Kidney (tissue), 14 donors: ENCODE data around the gene SERPINA12. TPM values are rescaled to one million over a fixed set of nuclear protein-coding genes. Genes with fewer than 3 reads are reported as not detected.

Experiments
- DNase-seq, 5 donors: peaks; one replicate each; pipeline ENCODE4 v3.0.0-alpha.2; 2013 to 2020
- FAIRE-seq: peaks from 2 replicates; lab custom pipeline; 2012; peaks lifted over from hg19 to GRCh38; lab: Jason Lieb, UNC
- H3K27ac ChIP-seq, 2 donors: one replicate each; pipeline ENCODE4 v1.7.0; 2013; ENCODE audit warnings: low read depth in 2 of 2, low read length in 2 of 2, inconsistent platforms in 1 of 2
- H3K27me3 ChIP-seq: one replicate; pipeline ENCODE4 v1.7.1; 2013; ENCODE audit warnings: low read length, inconsistent platforms; ENCODE audit not compliant: control insufficient read depth, insufficient read depth
- H3K36me3 ChIP-seq, 3 donors: one replicate each; pipeline versions ENCODE4 v1.7.0 to v1.7.1; 2013; ENCODE audit warnings: low read length in 3 of 3, control low read depth in 1 of 3, inconsistent platforms in 1 of 3; ENCODE audit not compliant: insufficient read depth in 3 of 3, control insufficient read depth in 2 of 3
- H3K4me1 ChIP-seq, 3 donors: one replicate each; pipeline versions ENCODE4 v1.7.0 to v1.7.1; 2013; ENCODE audit warnings: low read length in 3 of 3, inconsistent platforms in 1 of 3, low read depth in 1 of 3; ENCODE audit not compliant: control insufficient read depth in 2 of 3, insufficient read depth in 2 of 3
- H3K4me3 ChIP-seq, 3 donors: one replicate each; pipeline versions ENCODE4 v1.7.0 to v1.8.1; 2013; ENCODE audit warnings: low read length in 3 of 3, control low read depth in 1 of 3, inconsistent platforms in 1 of 3
- H3K9ac ChIP-seq, 3 donors: one replicate each; pipeline versions ENCODE4 v1.7.0 to v1.7.1; 2013; ENCODE audit warnings: low read length in 3 of 3, control low read depth in 1 of 3, inconsistent platforms in 1 of 3
- H3K9me3 ChIP-seq, 3 donors: one replicate each; pipeline versions ENCODE4 v1.7.0 to v1.7.1; 2013; ENCODE audit warnings: low read length in 3 of 3, control low read depth in 1 of 3, inconsistent platforms in 1 of 3; ENCODE audit not compliant: control insufficient read depth in 2 of 3, insufficient read depth in 1 of 3
- CTCF ChIP-seq: IDR thresholded peaks from 3 replicates; pipeline ENCODE4 v1.5.1; 2012; ENCODE audit warnings: mild to moderate bottlenecking, moderate library complexity, borderline replicate concordance; ENCODE audit not compliant: insufficient read depth; ENCODE audit errors: extremely low read depth
- intact Hi-C: fragments of 100-400 bp; cut with DNase I; formaldehyde crosslinking; loops from one replicate; pipeline ENCODE4 v1.11.1; 2022
- polyA plus RNA-seq: library from polyadenylated mRNA; stranded (reverse); fragments of 350-450 nt; fragmentation: Illumina TruSeq; extraction: RNeasy Lipid Tissue Mini Kit (QIAGEN cat#74804); gene quantifications from one replicate; pipeline ENCODE4 v1.2.3, GENCODE V29; 2014; ENCODE audit warnings: low read depth, low replicate concordance; ENCODE audit not compliant: insufficient read depth
- total RNA-seq: library from RNA; stranded (reverse); fragmentation: NEBNext Ultra II Directional; extraction: Animal tissue kit (Norgen Biotek cat#: 25700); gene quantifications from one replicate; pipeline ENCODE4 v1.2.1, GENCODE V29; 2021
- donor health status: control.
- donor health status: control.
- donor health status: control.
- donor health status: control.
- donor health status: control.
- donor health status: DM: yes; HTN: yes; CAD: no.
- donor health status: Normal renal cell carcinoma (clear cell type).

SERPINA12 gene
- total and polyA plus RNA-seq, 2 donors from 2014 or later = not detected

- Histone ChIP-seq H3K9me3 (peaks cover 0 to 1% (median 0%) of the 10 kb centered on the region in 3 donors), H3K27ac (no peak overlapping the region), H3K4me3 (no peak overlapping the region), H3K9ac (no peak overlapping the region), H3K4me1 (no peaks in the 10 kb centered on the region), H3K36me3 (no peaks in the 10 kb centered on the region), H3K27me3 (no peaks in the 10 kb centered on the region)
- intact Hi-C loops = no loop called here
- DNase-seq (no peak), FAIRE-seq (no peak)
- TF ChIP-seq CTCF = no peak
Measured at GRCh38 chr14:94470311-94470710, 39.0 kb downstream of the SERPINA12 start.

- Histone ChIP-seq H3K9me3 (peaks cover 0 to 12% (median 0%) of the 10 kb centered on the region in 3 donors), H3K4me1 (no peaks in the 10 kb centered on the region), H3K36me3 (no peaks in the 10 kb centered on the region), H3K4me3 (no peak overlapping the region), H3K27me3 (no peaks in the 10 kb centered on the region), H3K27ac (no peak overlapping the region), H3K9ac (no peak overlapping the region)
- intact Hi-C loops = no loop called here
- TF ChIP-seq CTCF = no peak
- no peak for FAIRE-seq
- no peak for DNase-seq
Measured at GRCh38 chr14:94469261-94469660, 40.0 kb downstream of the SERPINA12 start.

- Histone ChIP-seq H3K4me1 (no peaks in the 10 kb centered on the region), H3K27ac (no peak overlapping the region), H3K27me3 (no peaks in the 10 kb centered on the region), H3K9ac (no peak overlapping the region), H3K4me3 (no peak overlapping the region), H3K36me3 (no peaks in the 10 kb centered on the region), H3K9me3 (peaks cover 0 to 13% (median 0%) of the 10 kb centered on the region in 3 donors)
- intact Hi-C loops = no loop called here
- TF ChIP-seq CTCF = no peak
- FAIRE-seq = no peak
- DNase-seq = no peak
Measured at GRCh38 chr14:94467728-94468520, 41.3 kb downstream of the SERPINA12 start.
